Esophagus squamous epithelium (tissue), 4 donors: ENCODE data around the gene CCDC18.

ENCODE experiments used
- CTCF ChIP-seq, 6 experiments: fragments of 450-650 bp in 4 of 6; fragments of 200-600 bp in 2 of 6; sonication (generic) in 2 of 6; IDR thresholded peaks; one replicate each; pipeline ENCODE4 v1.5.1; 2016 to 2019; ENCODE audit warnings: antibody characterized with exemption in 6 of 6, mild to moderate bottlenecking in 4 of 6, moderate library complexity in 4 of 6
- POLR2A ChIP-seq, 4 donors: fragments of 450-650 bp; IDR thresholded peaks; one replicate each; pipeline ENCODE4 v1.6.1; 2017; ENCODE audit warnings: antibody characterized with exemption in 4 of 4, mild to moderate bottlenecking in 4 of 4, moderate library complexity in 3 of 4

DNA sequence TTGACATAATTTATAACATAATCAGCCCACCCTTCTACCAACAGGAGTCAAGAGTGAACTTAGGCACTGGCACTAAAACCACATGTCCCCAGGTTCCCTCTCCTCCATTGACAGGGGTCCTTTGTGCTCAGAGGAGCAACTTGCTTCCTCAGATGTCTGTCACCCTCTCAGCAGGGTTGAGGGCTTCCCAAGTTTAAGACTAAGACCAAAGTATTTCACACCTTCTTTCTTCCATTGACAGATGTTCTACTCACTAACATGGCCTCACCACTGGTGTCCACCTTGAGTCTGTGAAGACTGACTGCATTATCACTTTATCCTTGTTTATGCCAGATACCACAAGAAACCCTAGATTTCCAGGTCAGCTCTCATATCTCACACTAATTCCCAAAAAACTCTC is 56.5 kb downstream of the CCDC18 start:
- TF ChIP-seq CTCF (IDR thresholded peaks at IDR 0.05) (no peak), POLR2A (IDR thresholded peaks at IDR 0.05) (no peak)
